ENCODE data around the gene KCNA3.

DNA sequence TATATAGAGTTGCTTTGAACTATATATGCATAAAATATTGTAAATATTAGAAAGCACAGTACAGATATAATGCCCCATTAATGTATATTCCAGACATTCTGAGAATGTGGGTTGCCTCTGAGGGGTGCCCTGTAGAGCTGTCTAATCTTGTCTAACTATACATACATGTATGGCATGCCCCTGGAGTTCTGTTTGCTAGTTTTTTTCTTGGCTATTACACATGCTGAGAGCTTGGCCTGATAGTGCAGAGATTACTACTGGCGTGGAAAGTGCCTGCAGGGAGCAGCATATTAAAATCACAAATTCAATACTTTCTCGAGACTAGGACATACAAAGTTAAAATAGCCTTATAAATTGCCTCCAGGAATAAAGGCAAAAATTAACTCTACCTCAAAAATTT lies 24.1 kb downstream of the KCNA3 start:
- no peak for TF ChIP-seq POLR2A (IDR thresholded peaks at IDR 0.05; ENCODE audit: low read length)
- no peak for TF ChIP-seq GATA1 (IDR thresholded peaks at IDR 0.05; ENCODE audit: low read depth, low read length)
